Mesendoderm (in vitro differentiated cells): ENCODE results near the gene PAOX.
"Not testable (repeated sequence)": the region's sequence is repeated elsewhere in the genome, so short reads cannot be mapped to it uniquely, and the experiment has no call there.

ENCODE experiments used
- DNase-seq: peaks from one replicate; pipeline ENCODE4 v3.0.0; 2013
- H2AK5ac ChIP-seq: 2 replicates; pipeline ENCODE4 v1.6.1; 2013; ENCODE audit warnings: low read length, inconsistent platforms
- H2BK120ac ChIP-seq: 2 replicates; pipeline ENCODE4 v1.6.1; 2013; ENCODE audit warnings: low read depth, mild to moderate bottlenecking, low read length, moderate library complexity, mixed read lengths
- H2BK15ac ChIP-seq: replicated peaks from 2 replicates; pipeline ENCODE4 v1.6.1; 2013; ENCODE audit warnings: low read depth, mild to moderate bottlenecking, moderate library complexity
- H2BK5ac ChIP-seq: 2 replicates; pipeline ENCODE4 v1.6.1; 2013; ENCODE audit warnings: low read length, inconsistent platforms
- H3K18ac ChIP-seq: 2 replicates; pipeline ENCODE4 v1.6.1; 2013; ENCODE audit warnings: mild to moderate bottlenecking, low read length, mixed read lengths
- H3K23ac ChIP-seq: one replicate; pipeline ENCODE4 v1.6.1; 2013; ENCODE audit warnings: low read length
- H3K27ac ChIP-seq: 2 replicates; pipeline ENCODE4 v1.5.1; 2013; ENCODE audit warnings: low read depth, mild to moderate bottlenecking, inconsistent platforms, low read length, moderate library complexity
- H3K27me3 ChIP-seq: 2 replicates; pipeline ENCODE4 v1.6.1; 2013; ENCODE audit warnings: low read length, control low read depth, mild to moderate bottlenecking, inconsistent platforms; ENCODE audit not compliant: insufficient read depth, poor library complexity
- H3K36me3 ChIP-seq: 2 replicates; pipeline ENCODE4 v1.6.1; 2013; ENCODE audit warnings: low read length, inconsistent platforms; ENCODE audit not compliant: control insufficient read depth, insufficient read depth
- H3K4ac ChIP-seq: one replicate; pipeline ENCODE4 v1.6.1; 2013; ENCODE audit warnings: low read depth, mild to moderate bottlenecking, low read length, moderate library complexity
- H3K4me1 ChIP-seq: 2 replicates; pipeline ENCODE4 v1.6.1; 2013; ENCODE audit warnings: low read depth, low read length, inconsistent platforms; ENCODE audit not compliant: control insufficient read depth
- H3K4me2 ChIP-seq: 2 replicates; pipeline ENCODE4 v1.6.1; 2013; ENCODE audit warnings: low read length
- H3K4me3 ChIP-seq: 2 replicates; pipeline ENCODE4 v1.5.1; 2013; ENCODE audit warnings: mild to moderate bottlenecking, low read length
- H3K56ac ChIP-seq: one replicate; pipeline ENCODE4 v1.6.1; 2013; ENCODE audit warnings: low read length
- H3K79me1 ChIP-seq: 2 replicates; pipeline ENCODE4 v1.6.1; 2013; ENCODE audit warnings: low read length, inconsistent platforms
- H3K79me2 ChIP-seq: 2 replicates; pipeline ENCODE4 v1.6.1; 2013; ENCODE audit warnings: mild to moderate bottlenecking, low read length; ENCODE audit not compliant: control insufficient read depth, insufficient read depth
- H3K9ac ChIP-seq: 2 replicates; pipeline ENCODE4 v1.6.1; 2013; ENCODE audit warnings: low read length, inconsistent platforms
- H4K5ac ChIP-seq: one replicate; pipeline ENCODE4 v1.6.1; 2013; ENCODE audit warnings: low read length
- H4K8ac ChIP-seq: one replicate; pipeline ENCODE4 v1.6.1; 2013; ENCODE audit warnings: low read depth, mild to moderate bottlenecking, control low read depth, low read length, moderate library complexity
- WGBS: extraction: QIAGEN DNeasy Blood & Tissue Kit; methylation state at CpG from one replicate; pipeline ENCODE4 v1.1.7; 2013; ENCODE audit warnings: low lambda C conversion rate, missing lambda C conversion rate; ENCODE audit not compliant: insufficient coverage; ENCODE audit errors: extremely low coverage; 5-methylcytosine and 5-hydroxymethylcytosine counted together

Gene PAOX

DNA sequence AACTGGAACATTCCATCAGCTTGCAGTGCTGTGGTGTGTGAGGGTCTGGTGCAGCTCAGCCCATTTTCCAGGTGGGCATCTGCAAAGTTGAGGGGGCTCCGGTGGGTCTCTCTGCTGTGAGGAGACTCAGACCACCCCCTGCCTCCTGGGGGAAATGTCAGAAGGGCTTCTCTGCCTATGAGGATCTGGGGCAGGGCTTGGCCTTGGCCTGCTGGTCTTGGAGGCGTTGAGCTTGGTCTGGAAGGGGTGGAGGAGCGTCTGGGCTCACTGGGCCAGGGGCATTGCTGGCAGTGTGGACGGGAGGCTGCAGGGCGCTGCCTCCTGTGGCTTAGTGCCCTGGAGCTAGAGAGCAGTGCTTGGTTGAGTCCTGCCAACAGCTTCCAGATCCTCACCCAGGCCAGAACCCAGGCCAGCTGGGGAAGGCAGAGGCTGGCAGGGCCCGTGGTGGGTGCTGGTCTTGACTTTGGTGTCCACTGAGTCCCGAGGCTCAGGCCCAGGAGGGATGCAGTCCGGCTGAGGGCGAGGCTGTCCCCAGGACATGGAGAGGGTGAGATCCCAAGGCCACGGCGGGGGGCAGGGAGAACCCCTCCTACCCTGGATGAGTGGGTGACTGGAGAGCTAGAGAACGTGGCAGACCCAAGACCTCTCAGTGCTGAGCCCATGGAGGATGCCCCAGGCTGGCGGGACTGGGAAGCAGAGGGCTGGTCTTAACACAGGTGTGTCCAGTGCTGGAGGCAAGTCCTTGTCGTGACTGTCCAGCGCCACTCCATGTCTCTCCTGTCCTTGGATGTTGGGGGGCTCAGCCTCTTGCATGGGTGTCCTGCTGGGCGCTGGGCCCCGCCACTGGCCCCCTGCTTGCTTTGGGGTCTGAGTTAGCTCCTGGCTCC, 42.5 kb downstream of the PAOX start:
- DNase-seq: no peak
- no peaks in the 10 kb centered on the region for H3K36me3 ChIP-seq

DNA sequence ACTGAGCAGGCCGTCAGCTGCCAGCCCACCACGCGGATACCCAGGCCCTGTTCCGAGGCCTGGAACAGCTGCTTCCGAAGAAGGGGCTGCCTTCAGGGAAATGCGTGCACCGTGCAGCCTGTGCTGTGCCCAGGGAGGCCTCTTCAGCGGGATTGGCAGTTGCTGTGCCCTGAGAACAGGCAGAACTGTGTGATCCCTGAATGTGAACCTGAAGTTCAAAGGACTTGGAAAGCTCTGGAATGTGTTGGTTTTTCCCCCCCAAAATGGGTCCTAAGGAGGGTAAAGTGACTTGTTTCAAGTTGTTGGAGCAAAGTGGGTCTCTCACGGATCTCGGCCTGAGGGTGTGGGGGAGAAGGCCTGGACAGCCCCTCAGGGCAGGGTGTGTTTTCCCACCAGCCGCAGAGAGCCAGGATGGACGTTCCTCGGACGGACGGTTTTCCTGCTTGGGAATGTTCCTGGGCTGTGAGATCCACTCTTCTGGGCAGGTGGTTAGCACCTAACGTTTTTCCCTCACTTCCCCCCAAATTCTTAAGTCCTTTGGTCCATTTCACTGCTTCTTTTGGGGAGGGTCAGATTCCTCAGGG, 43.3 kb downstream of the PAOX start:
- no peaks in the 10 kb centered on the region for H3K27me3 ChIP-seq
- H3K56ac ChIP-seq: no peak overlapping the region
- DNase-seq: no peak
- H3K9ac ChIP-seq: no peak overlapping the region
- H3K4ac ChIP-seq: no peak overlapping the region
- H3K4me3 ChIP-seq: no peak overlapping the region
- H4K8ac ChIP-seq: no peak overlapping the region
- no peak overlapping the region for H3K18ac ChIP-seq
- H3K79me2 ChIP-seq: no peaks in the 10 kb centered on the region
- H4K5ac ChIP-seq: no peak overlapping the region
- no CpG with 5 or more reads among the region's 16 CpGs for WGBS
- no peaks in the 10 kb centered on the region for H3K36me3 ChIP-seq
- H3K79me1 ChIP-seq: no peaks in the 10 kb centered on the region
- no peak overlapping the region for H2BK15ac ChIP-seq
- H2BK120ac ChIP-seq: no peak overlapping the region
- H2BK5ac ChIP-seq: no peak overlapping the region
- no peak overlapping the region for H3K4me2 ChIP-seq
- H3K4me1 ChIP-seq: no peaks in the 10 kb centered on the region
- H3K27ac ChIP-seq: no peak overlapping the region
- H2AK5ac ChIP-seq: no peak overlapping the region
- H3K23ac ChIP-seq: no peak overlapping the region

More for the DNA sequence above, 42.5 kb downstream of the PAOX start:
- no peak overlapping the region for H3K18ac ChIP-seq
- H2BK15ac ChIP-seq: no peak overlapping the region
- no peak overlapping the region for H3K4me3 ChIP-seq
- no peaks in the 10 kb centered on the region for H3K27me3 ChIP-seq
- H3K4me1 ChIP-seq: no peaks in the 10 kb centered on the region
- H2BK120ac ChIP-seq: no peak overlapping the region
- H3K79me1 ChIP-seq: no peaks in the 10 kb centered on the region
- no peak overlapping the region for H3K56ac ChIP-seq
- H2BK5ac ChIP-seq: no peak overlapping the region
- whole genome bisulfite sequencing: no CpG with 5 or more reads among the region's 17 CpGs
- H4K5ac ChIP-seq: no peak overlapping the region
- H3K23ac ChIP-seq: no peak overlapping the region
- no peak overlapping the region for H3K9ac ChIP-seq
- H3K4me2 ChIP-seq: no peak overlapping the region
- no peak overlapping the region for H2AK5ac ChIP-seq
- no peak overlapping the region for H3K4ac ChIP-seq
- no peak overlapping the region for H4K8ac ChIP-seq
- no peaks in the 10 kb centered on the region for H3K79me2 ChIP-seq
- H3K27ac ChIP-seq: no peak overlapping the region

DNA sequence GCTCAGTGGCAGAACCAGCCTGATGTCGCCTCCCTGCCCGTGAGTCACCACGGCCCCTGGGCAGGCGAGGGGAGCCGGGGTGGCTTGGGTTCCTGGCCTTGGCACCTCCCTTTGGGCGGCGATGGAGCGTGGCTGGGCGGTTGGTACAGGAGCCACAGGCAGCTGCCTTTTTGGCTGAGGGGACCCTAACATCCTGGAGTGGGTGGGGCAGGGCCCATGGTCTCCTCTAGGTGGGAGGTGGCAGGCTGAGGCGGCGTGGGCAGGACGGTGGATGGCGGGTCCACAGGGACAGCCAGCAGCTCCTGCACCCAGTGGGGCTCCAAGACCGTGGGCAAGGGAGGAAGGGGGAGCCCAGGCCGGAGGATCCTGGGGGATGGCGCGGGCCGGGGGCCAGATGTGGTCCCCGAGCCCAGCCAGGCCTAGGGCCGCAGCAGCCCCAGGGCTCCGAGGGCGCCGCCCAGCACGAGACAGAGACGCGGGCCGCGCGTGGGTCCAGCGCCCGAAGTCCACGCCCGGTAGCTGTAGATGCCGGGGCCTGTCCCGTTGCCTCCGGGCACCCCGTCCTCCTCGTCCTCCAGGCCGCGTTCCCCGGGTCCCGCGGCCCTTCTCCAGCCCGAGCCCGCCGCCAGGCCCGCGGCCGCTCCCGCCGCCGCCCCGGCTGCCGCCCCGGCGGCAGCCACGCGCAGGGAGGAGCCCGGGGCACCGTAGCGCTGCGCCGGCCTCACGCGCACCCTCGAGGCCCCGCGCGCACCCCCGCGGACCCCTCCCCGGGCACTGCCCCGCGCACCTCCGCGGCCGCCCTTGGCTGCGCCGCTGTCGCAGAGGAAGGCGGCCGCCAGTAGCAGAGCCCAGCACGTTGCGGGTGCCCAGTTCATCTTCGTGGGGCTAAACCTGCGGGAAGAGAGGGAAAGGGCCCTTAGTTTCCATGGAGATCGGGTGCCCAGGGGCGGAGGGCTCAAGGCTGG, 44.0 kb downstream of the PAOX start:
- H4K8ac ChIP-seq: no peak overlapping the region
- H3K4me3 ChIP-seq: no peak overlapping the region
- H2BK5ac ChIP-seq: no peak overlapping the region
- H4K5ac ChIP-seq: no peak overlapping the region
- H3K18ac ChIP-seq: no peak overlapping the region
- H3K4me1 ChIP-seq: no peaks in the 10 kb centered on the region
- no peak overlapping the region for H3K4ac ChIP-seq
- H3K27ac ChIP-seq: no peak overlapping the region
- no peak overlapping the region for H2BK120ac ChIP-seq
- no CpG with 5 or more reads among the region's 88 CpGs for WGBS
- H3K23ac ChIP-seq: no peak overlapping the region
- H2BK15ac ChIP-seq: no peak overlapping the region
- no peak overlapping the region for H3K4me2 ChIP-seq
- H3K9ac ChIP-seq: no peak overlapping the region
- no peaks in the 10 kb centered on the region for H3K27me3 ChIP-seq
- no peak overlapping the region for H2AK5ac ChIP-seq
- no peaks in the 10 kb centered on the region for H3K79me1 ChIP-seq
- H3K36me3 ChIP-seq: no peaks in the 10 kb centered on the region
- H3K56ac ChIP-seq: no peak overlapping the region
- DNase-seq: no peak
- H3K79me2 ChIP-seq: no peaks in the 10 kb centered on the region

DNA sequence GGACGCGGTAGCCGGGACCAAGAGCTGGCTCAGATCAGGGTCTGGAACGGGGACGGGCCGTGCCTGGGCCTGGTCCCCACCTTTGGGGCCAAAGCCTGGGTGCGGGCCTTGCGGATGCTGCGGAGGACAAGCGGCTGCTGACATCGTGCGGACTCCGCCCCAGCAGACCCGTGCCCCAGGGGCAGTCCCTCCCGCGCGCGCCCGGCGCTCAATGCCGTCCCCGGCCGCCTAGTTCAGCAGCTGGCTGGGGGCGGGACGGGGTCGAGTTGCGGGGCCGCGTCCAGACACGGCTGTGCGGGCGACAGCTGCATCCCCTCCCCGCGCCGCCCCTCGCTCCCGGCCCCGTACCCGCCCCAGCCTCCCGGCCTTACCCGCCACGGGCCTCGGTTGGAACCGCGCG, 45.0 kb downstream of the PAOX start:
- not testable (repeated sequence) for H3K18ac ChIP-seq, H3K4me2 ChIP-seq, H3K36me3 ChIP-seq, H4K5ac ChIP-seq, H3K27me3 ChIP-seq, H4K8ac ChIP-seq, H2AK5ac ChIP-seq, DNase-seq, H3K79me2 ChIP-seq, H3K4me1 ChIP-seq, H3K27ac ChIP-seq, H2BK15ac ChIP-seq, H3K4me3 ChIP-seq, H3K23ac ChIP-seq, H2BK5ac ChIP-seq, H3K9ac ChIP-seq, H3K79me1 ChIP-seq, H2BK120ac ChIP-seq, H3K56ac ChIP-seq, H3K4ac ChIP-seq
- WGBS: no CpG with 5 or more reads among the region's 46 CpGs

DNA sequence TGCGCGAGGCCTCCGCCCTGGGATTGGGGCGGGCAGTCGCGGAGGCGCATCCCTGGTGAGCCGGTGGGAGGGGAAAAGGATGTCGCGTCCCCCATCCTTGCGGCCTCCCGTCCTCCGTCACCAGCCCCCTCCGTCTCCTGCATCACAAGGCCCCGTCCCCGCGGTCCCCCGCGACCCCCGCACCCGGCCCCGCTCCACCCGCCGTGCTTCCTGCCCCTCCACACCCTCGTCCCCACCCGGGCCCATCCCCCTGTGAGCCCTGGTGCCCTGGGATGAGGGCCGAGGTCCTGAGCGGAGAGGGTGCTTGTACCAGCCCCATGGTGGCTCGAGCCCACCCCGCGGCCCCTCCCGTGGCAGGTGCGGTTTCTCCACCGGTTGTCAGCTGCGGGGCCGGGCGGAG, 45.5 kb downstream of the PAOX start, which contains the start of gene SPRN:
Gene SPRN, minus strand, starts transcription at position 25 of the 400 bp plus-strand sequence. CDS start 944 bp downstream, outside the sequence.
- H3K4me2 ChIP-seq, H3K4me3 ChIP-seq, H3K56ac ChIP-seq, H2BK120ac ChIP-seq, H4K8ac ChIP-seq, H2AK5ac ChIP-seq, H2BK15ac ChIP-seq, DNase-seq, H2BK5ac ChIP-seq, H3K27ac ChIP-seq, H3K79me1 ChIP-seq, H3K36me3 ChIP-seq, H3K18ac ChIP-seq, H3K23ac ChIP-seq, H3K4ac ChIP-seq, H3K9ac ChIP-seq, H3K27me3 ChIP-seq, H3K4me1 ChIP-seq, H4K5ac ChIP-seq, H3K79me2 ChIP-seq: not testable (repeated sequence)
- no CpG with 5 or more reads among the region's 37 CpGs for WGBS
